IMR-90 (cell line): ENCODE measurements around the gene RASSF10. TPM values are rescaled to one million over a fixed set of nuclear protein-coding genes. Genes with fewer than 3 reads are reported as not detected.

ENCODE experiments used
- ATAC-seq: fragments of 200-7000 bp; cut with Tn5 transposase; 2 replicates; pipeline ENCODE4 v1.9.1; 2020; ENCODE audit warnings: low read depth, mild to moderate bottlenecking, moderate library complexity
- BruUV-seq: library from RNA; stranded (reverse); fragments of 400-500 nt; replicated peaks from 2 replicates; lab custom pipeline; 2021; lab: Mats Ljungman, UMichigan
- CTCF ChIA-PET: fragments of 300-600 bp; formaldehyde crosslinking; extraction: SDS; loops from one replicate; lab custom pipeline; 2021; ENCODE audit warnings: antibody characterized with exemption; lab: Yijun Ruan, JAX
- POLR2A ChIA-PET: fragments of 300-600 bp; sonication (Branson Sonifier 250); formaldehyde crosslinking; loops from one replicate; lab custom pipeline; 2022; ENCODE audit warnings: antibody characterized with exemption; ENCODE audit not compliant: unreplicated experiment; lab: Charles Lee
- DNase-seq: peaks from one replicate; pipeline ENCODE4 v3.0.0; 2013
- H2AFZ ChIP-seq: replicated peaks from 2 replicates; pipeline ENCODE3; 2013; ENCODE audit warnings: low read length, mild to moderate bottlenecking; ENCODE audit not compliant: poor library complexity
- H2AK5ac ChIP-seq: 2 replicates; pipeline ENCODE4 v1.6.1; 2013; ENCODE audit warnings: low read depth, low read length, inconsistent platforms
- H2AK9ac ChIP-seq: replicated peaks from 2 replicates; pipeline ENCODE3; 2013; ENCODE audit warnings: mild to moderate bottlenecking, low read depth, low read length, moderate library complexity; ENCODE audit not compliant: poor library complexity
- H2BK120ac ChIP-seq: 2 replicates; pipeline ENCODE4 v1.6.1; 2013; ENCODE audit warnings: low read depth, low read length, inconsistent platforms
- H2BK15ac ChIP-seq: 3 replicates; pipeline ENCODE4 v1.6.1; 2013; ENCODE audit warnings: low read depth, low read length, inconsistent platforms
- H2BK20ac ChIP-seq: 2 replicates; pipeline ENCODE4 v1.6.1; 2013; ENCODE audit warnings: low read depth, mild to moderate bottlenecking, inconsistent platforms, low read length, moderate library complexity
- H2BK5ac ChIP-seq: 2 replicates; pipeline ENCODE4 v1.6.1; 2013; ENCODE audit warnings: mild to moderate bottlenecking, low read depth, low read length, inconsistent platforms; ENCODE audit not compliant: poor library complexity, severe bottlenecking
- H3K14ac ChIP-seq: replicated peaks from 2 replicates; pipeline ENCODE4 v1.6.1; 2013; ENCODE audit warnings: low read depth, low read length, inconsistent platforms
- H3K18ac ChIP-seq: 2 replicates; pipeline ENCODE4 v1.6.1; 2013; ENCODE audit warnings: low read depth, low read length, control low read depth
- H3K23ac ChIP-seq: 2 replicates; pipeline ENCODE4 v1.6.1; 2013; ENCODE audit warnings: low read depth, low read length, inconsistent platforms
- H3K27ac ChIP-seq: 2 replicates; pipeline ENCODE4 v1.5.1; 2013; ENCODE audit warnings: mild to moderate bottlenecking, control low read depth, low read length; ENCODE audit not compliant: insufficient read depth
- H3K27me3 ChIP-seq: 2 replicates; pipeline ENCODE4 v1.6.1; 2013; ENCODE audit warnings: low read length; ENCODE audit not compliant: control insufficient read depth, insufficient read depth
- H3K36me3 ChIP-seq: 2 replicates; pipeline ENCODE4 v1.6.1; 2013; ENCODE audit warnings: low read length, mixed read lengths; ENCODE audit not compliant: control insufficient read depth, insufficient read depth
- H3K4ac ChIP-seq: 2 replicates; pipeline ENCODE4 v1.6.1; 2013; ENCODE audit warnings: low read depth, low read length, inconsistent platforms
- H3K4me1 ChIP-seq: 2 replicates; pipeline ENCODE4 v1.6.1; 2013; ENCODE audit warnings: low read length, mixed read lengths; ENCODE audit not compliant: control insufficient read depth, insufficient read depth
- H3K4me2 ChIP-seq: 2 replicates; pipeline ENCODE4 v1.6.1; 2013; ENCODE audit warnings: low read depth, mild to moderate bottlenecking, control low read depth, low read length, moderate library complexity
- H3K4me3 ChIP-seq: 2 replicates; pipeline ENCODE4 v1.5.1; 2013; ENCODE audit warnings: low read depth, mild to moderate bottlenecking, control low read depth, low read length, moderate library complexity; ENCODE audit not compliant: insufficient read depth
- H3K56ac ChIP-seq: 2 replicates; pipeline ENCODE4 v1.6.1; 2013; ENCODE audit warnings: low read length, inconsistent platforms; ENCODE audit not compliant: insufficient read depth; ENCODE audit errors: extremely low read depth
- H3K79me1 ChIP-seq, 2 experiments: 2 replicates each; pipeline ENCODE4 v1.6.1; 2013; ENCODE audit warnings: low read length in 2 of 2, inconsistent platforms in 1 of 2, low read depth in 1 of 2
- H3K9ac ChIP-seq: 2 replicates; pipeline ENCODE4 v1.6.1; 2013; ENCODE audit warnings: low read depth, low read length, control low read depth
- H3K9me1 ChIP-seq: 2 replicates; pipeline ENCODE4 v1.6.1; 2013; ENCODE audit warnings: low read length, inconsistent platforms; ENCODE audit not compliant: insufficient read depth
- H3K9me3 ChIP-seq: 2 replicates; pipeline ENCODE4 v1.6.1; 2013; ENCODE audit warnings: low read length; ENCODE audit not compliant: control insufficient read depth, insufficient read depth
- H4K20me1 ChIP-seq: 2 replicates; pipeline ENCODE4 v1.6.1; 2013; ENCODE audit warnings: low read length, inconsistent platforms; ENCODE audit not compliant: insufficient read depth
- H4K5ac ChIP-seq: 2 replicates; pipeline ENCODE4 v1.6.1; 2013; ENCODE audit warnings: mild to moderate bottlenecking, low read depth, low read length, control low read depth
- H4K8ac ChIP-seq, 2 experiments: 2 replicates each; pipeline ENCODE4 v1.6.1; 2013; ENCODE audit warnings: low read depth in 2 of 2, low read length in 2 of 2, control low read depth in 1 of 2, inconsistent platforms in 1 of 2
- H4K91ac ChIP-seq: 2 replicates; pipeline ENCODE4 v1.6.1; 2013; ENCODE audit warnings: low read depth, low read length, inconsistent platforms; ENCODE audit not compliant: insufficient read depth
- BHLHE40 ChIP-seq: fragments of 150-350 bp; IDR thresholded peaks from 2 replicates; pipeline ENCODE4 v1.6.1; 2016; ENCODE audit warnings: mild to moderate bottlenecking, low read depth, low read length
- CEBPB ChIP-seq: IDR thresholded peaks from 2 replicates; pipeline ENCODE4 v1.6.1; 2012; ENCODE audit warnings: low read depth, low read length, improper control_type of control experiment
- CHD1 ChIP-seq: IDR thresholded peaks from 2 replicates; pipeline ENCODE4 v1.6.1; 2012; ENCODE audit warnings: low read depth, low read length, improper control_type of control experiment
- FOS ChIP-seq: fragments of 150-350 bp; IDR thresholded peaks from 2 replicates; pipeline ENCODE4 v1.6.1; 2016; ENCODE audit warnings: low read depth, low read length
- MAFK ChIP-seq: IDR thresholded peaks from 2 replicates; pipeline ENCODE4 v1.6.1; 2012; ENCODE audit warnings: low read depth, low read length, improper control_type of control experiment
- MAZ ChIP-seq: IDR thresholded peaks from 2 replicates; pipeline ENCODE4 v1.6.1; 2012; ENCODE audit warnings: low read depth, mild to moderate bottlenecking, low read length, improper control_type of control experiment, moderate library complexity, borderline replicate concordance
- MXI1 ChIP-seq: IDR thresholded peaks from 2 replicates; pipeline ENCODE4 v1.6.1; 2012; ENCODE audit warnings: low read depth, mild to moderate bottlenecking, low read length, moderate library complexity, borderline replicate concordance
- NFE2L2 ChIP-seq: fragments of 150-350 bp; IDR thresholded peaks from 2 replicates; pipeline ENCODE4 v1.6.1; 2016; ENCODE audit warnings: low read depth, mild to moderate bottlenecking, low read length
- POLR2A ChIP-seq: IDR thresholded peaks from 2 replicates; pipeline ENCODE4 v1.6.1; 2012; ENCODE audit warnings: mild to moderate bottlenecking, low read depth, low read length
- RAD21 ChIP-seq: IDR thresholded peaks from 2 replicates; pipeline ENCODE4 v1.6.1; 2012; ENCODE audit warnings: low read length, improper control_type of control experiment
- RCOR1 ChIP-seq: IDR thresholded peaks from 2 replicates; pipeline ENCODE4 v1.6.1; 2012; ENCODE audit warnings: mild to moderate bottlenecking, low read length, improper control_type of control experiment; ENCODE audit not compliant: insufficient replicate concordance
- RFX5 ChIP-seq: IDR thresholded peaks from 2 replicates; pipeline ENCODE4 v1.8.0; 2012; ENCODE audit warnings: low read depth, mild to moderate bottlenecking, low read length, moderate library complexity
- SMC3 ChIP-seq: fragments of 150-350 bp; IDR thresholded peaks from 2 replicates; pipeline ENCODE4 v1.6.1; 2016; ENCODE audit warnings: low read depth, mild to moderate bottlenecking, antibody characterized with exemption, low read length, moderate library complexity
- WGBS, 2 experiments: methylation state at CpG; one replicate each; pipeline versions ENCODE4 v1.1.5 to v1.1.7; 2013; ENCODE audit warnings: missing lambda C conversion rate in 2 of 2; ENCODE audit not compliant: insufficient read length in 1 of 2; ENCODE audit errors: extremely low coverage in 2 of 2; 5-methylcytosine and 5-hydroxymethylcytosine counted together
- dilution Hi-C: fragments of 300-500 bp; cut with HindIII; formaldehyde crosslinking; loops from one replicate; pipeline ENCODE4 v1.14.3; 2018; ENCODE audit warnings: low sequenced_read_pairs; ENCODE audit not compliant: unreplicated experiment
- in situ Hi-C: fragments of 300-500 bp; cut with MboI; formaldehyde crosslinking; loops from 3 replicates; pipeline ENCODE4 v1.14.3; 2019; ENCODE audit warnings: low sequenced_read_pairs, inconsistent platforms, mixed read lengths
- intact Hi-C: fragments of 100-400 bp; cut with micrococcal nuclease; formaldehyde crosslinking; loops from 2 replicates; pipeline ENCODE4 v1.10.0; 2022
- polyA plus RNA-seq, 3 experiments: library from polyadenylated mRNA; depleted of rRNA; stranded (reverse); fragments of >200 nt; gene quantifications; 2 replicates each; pipeline ENCODE4 v1.2.3, GENCODE V29; 2012; ENCODE audit warnings: low replicate concordance in 1 of 3
- total RNA-seq: library from RNA; depleted of rRNA; stranded (reverse); fragments of >200 nt; gene quantifications from 2 replicates; pipeline ENCODE4 v1.2.3, GENCODE V29; 2012
- TF ChIP-seq, protein P1 (sequence below): fragments of 150-350 bp; IDR thresholded peaks from 2 replicates; pipeline ENCODE4 v1.6.1; 2017; ENCODE audit warnings: mild to moderate bottlenecking, antibody characterized with exemption, low read length, low read depth
- TF ChIP-seq, protein P2 (sequence below): fragments of 150-350 bp; IDR thresholded peaks from 2 replicates; pipeline ENCODE4 v1.6.1; 2016; ENCODE audit warnings: low read depth, mild to moderate bottlenecking, low read length, moderate library complexity, borderline replicate concordance
- TF ChIP-seq, protein P3 (sequence below): conservative IDR thresholded peaks from 2 replicates; pipeline ENCODE4 v1.5.1; 2012; ENCODE audit warnings: mild to moderate bottlenecking, low read depth, low read length, improper control_type of control experiment

RASSF10 gene
- total and polyA plus RNA-seq, 2 of the 4 experiments (the other 2 are of a cell fraction): not detected

DNA sequence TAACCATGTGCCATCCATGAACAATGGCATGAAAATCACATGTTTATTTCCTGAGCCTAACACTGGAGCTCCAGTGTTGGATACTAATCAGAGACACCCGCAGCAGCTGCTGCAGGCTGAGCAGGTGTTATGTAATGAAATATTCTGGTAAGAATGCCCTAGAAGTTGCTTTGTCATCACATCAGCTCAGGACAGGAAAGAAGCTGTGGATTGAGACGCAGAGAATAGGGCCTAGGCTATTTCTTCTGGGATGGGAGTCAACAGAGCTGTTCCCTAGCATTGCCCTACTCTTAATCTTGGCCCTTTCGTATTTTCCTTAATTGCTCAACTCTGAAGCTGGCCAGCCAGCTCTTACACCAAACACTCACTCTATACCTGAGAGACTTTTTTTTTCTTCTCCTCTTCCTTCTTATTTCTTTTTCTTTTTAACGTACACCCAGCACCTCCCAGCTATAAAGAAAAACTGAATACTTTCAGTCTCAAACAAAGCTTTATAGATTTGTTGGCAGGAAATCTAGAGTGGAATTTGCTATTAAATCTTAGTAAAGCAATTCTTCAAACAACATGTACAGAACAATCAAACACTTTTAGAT, 31.9 kb downstream of the RASSF10 start:
- DNase-seq (no peak), ATAC-seq (no peak)
- no peaks in the 10 kb centered on the region for H3K4me1 ChIP-seq
- H3K27me3 ChIP-seq: peaks cover 50% of the 10 kb centered on the region
- H3K36me3 ChIP-seq: no peaks in the 10 kb centered on the region
- TF ChIP-seq, protein P1, sequence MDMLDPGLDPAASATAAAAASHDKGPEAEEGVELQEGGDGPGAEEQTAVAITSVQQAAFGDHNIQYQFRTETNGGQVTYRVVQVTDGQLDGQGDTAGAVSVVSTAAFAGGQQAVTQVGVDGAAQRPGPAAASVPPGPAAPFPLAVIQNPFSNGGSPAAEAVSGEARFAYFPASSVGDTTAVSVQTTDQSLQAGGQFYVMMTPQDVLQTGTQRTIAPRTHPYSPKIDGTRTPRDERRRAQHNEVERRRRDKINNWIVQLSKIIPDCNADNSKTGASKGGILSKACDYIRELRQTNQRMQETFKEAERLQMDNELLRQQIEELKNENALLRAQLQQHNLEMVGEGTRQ: no peak
- TF ChIP-seq, protein P2, sequence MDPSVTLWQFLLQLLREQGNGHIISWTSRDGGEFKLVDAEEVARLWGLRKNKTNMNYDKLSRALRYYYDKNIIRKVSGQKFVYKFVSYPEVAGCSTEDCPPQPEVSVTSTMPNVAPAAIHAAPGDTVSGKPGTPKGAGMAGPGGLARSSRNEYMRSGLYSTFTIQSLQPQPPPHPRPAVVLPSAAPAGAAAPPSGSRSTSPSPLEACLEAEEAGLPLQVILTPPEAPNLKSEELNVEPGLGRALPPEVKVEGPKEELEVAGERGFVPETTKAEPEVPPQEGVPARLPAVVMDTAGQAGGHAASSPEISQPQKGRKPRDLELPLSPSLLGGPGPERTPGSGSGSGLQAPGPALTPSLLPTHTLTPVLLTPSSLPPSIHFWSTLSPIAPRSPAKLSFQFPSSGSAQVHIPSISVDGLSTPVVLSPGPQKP: no peak
- no peak for TF ChIP-seq BHLHE40
- TF ChIP-seq CHD1: no peak
- no peak for TF ChIP-seq MAZ
- TF ChIP-seq CEBPB: no peak
- no peak for TF ChIP-seq MAFK
- no peak for TF ChIP-seq NFE2L2
- TF ChIP-seq MXI1: no peak
- no peak for TF ChIP-seq RFX5
- TF ChIP-seq, protein P3, sequence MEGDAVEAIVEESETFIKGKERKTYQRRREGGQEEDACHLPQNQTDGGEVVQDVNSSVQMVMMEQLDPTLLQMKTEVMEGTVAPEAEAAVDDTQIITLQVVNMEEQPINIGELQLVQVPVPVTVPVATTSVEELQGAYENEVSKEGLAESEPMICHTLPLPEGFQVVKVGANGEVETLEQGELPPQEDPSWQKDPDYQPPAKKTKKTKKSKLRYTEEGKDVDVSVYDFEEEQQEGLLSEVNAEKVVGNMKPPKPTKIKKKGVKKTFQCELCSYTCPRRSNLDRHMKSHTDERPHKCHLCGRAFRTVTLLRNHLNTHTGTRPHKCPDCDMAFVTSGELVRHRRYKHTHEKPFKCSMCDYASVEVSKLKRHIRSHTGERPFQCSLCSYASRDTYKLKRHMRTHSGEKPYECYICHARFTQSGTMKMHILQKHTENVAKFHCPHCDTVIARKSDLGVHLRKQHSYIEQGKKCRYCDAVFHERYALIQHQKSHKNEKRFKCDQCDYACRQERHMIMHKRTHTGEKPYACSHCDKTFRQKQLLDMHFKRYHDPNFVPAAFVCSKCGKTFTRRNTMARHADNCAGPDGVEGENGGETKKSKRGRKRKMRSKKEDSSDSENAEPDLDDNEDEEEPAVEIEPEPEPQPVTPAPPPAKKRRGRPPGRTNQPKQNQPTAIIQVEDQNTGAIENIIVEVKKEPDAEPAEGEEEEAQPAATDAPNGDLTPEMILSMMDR: no peak
- no peak for TF ChIP-seq RAD21
- TF ChIP-seq POLR2A: no peak
- TF ChIP-seq FOS: no peak
- no peak for TF ChIP-seq RCOR1
- no peak for TF ChIP-seq SMC3
- dilution Hi-C loops (no loop called here), intact Hi-C loops (no loop called here), in situ Hi-C loops (no loop called here)
- no TSS peak for BruUV-seq
- H3K9me1 ChIP-seq: 0 out of 2 replicates have a peak, but pooled peaks cover 2% of the 10 kb centered on the region
- no peak overlapping the region for H3K4me3 ChIP-seq
- no peak overlapping the region for H3K27ac ChIP-seq
- H3K9me3 ChIP-seq: no peaks in the 10 kb centered on the region
- H2AFZ ChIP-seq: no peak overlapping the region
- H2AK9ac ChIP-seq: no peak overlapping the region
- H3K56ac ChIP-seq: no peak overlapping the region
- no peak overlapping the region for H3K18ac ChIP-seq
- H4K5ac ChIP-seq: no peak overlapping the region
- WGBS, 2 experiments: 73% methylated on average over 2 of the region's 4 CpGs; no CpG with 5 or more reads in 1 of the 2 experiments
- H3K79me1 ChIP-seq: no peaks in the 10 kb centered on the region
- H2BK5ac ChIP-seq: no peak overlapping the region
- no peaks in the 10 kb centered on the region for H4K20me1 ChIP-seq
- CTCF ChIA-PET: no interaction called here
- no peak overlapping the region for H4K8ac ChIP-seq
- H3K4ac ChIP-seq: no peak overlapping the region
- no peak overlapping the region for H4K91ac ChIP-seq
- H2BK15ac ChIP-seq: no peak overlapping the region
- H3K23ac ChIP-seq: no peak overlapping the region
- H2AK5ac ChIP-seq: no peak overlapping the region
- no peak overlapping the region for H3K9ac ChIP-seq
- POLR2A ChIA-PET: no interaction called here
- no peak overlapping the region for H3K4me2 ChIP-seq
- H2BK20ac ChIP-seq: no peak overlapping the region
- no peak overlapping the region for H2BK120ac ChIP-seq
- no peak overlapping the region for H3K14ac ChIP-seq
